Measurements from ENCODE around the gene SLC30A7.
"Not testable (repeated sequence)": the region's sequence is repeated elsewhere in the genome, so short reads cannot be mapped to it uniquely, and the experiment has no call there.

DNA sequence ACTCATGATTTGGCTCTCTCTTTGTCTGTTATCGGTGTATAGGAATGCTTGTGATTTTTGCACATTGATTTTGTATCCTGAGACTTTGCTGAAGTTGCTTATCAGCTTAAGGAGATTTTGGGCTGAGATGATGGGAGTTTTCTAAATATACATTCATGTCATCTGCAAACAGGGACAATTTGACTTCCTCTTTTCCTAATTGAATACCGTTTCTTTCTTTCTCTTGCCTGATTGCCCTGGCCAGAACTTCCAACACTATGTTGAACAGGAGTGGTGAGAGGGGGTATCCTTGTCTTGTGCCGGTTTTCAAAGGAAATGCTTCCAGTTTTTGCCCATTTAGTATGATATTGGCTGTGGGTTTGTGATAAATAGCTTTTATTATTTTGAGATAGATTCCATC, 50.2 kb downstream of the SLC30A7 start:
- TF ChIP-seq TOX (CRISPR knock-in tag; IDR thresholded peaks at IDR 0.05; ENCODE audit: borderline replicate concordance); GLIS3 (CRISPR knock-in tag; IDR thresholded peaks at IDR 0.05); ARNTL (CRISPR knock-in tag; IDR thresholded peaks at IDR 0.05; ENCODE audit: borderline replicate concordance, low read depth); OSR1 (CRISPR knock-in tag; IDR thresholded peaks at IDR 0.05); ZFP30 (CRISPR knock-in tag; IDR thresholded peaks at IDR 0.05); RARB (CRISPR knock-in tag; IDR thresholded peaks at IDR 0.05); ZFP3 (CRISPR knock-in tag; IDR thresholded peaks at IDR 0.05): not testable (repeated sequence)
- TF ChIP-seq, protein P1, sequence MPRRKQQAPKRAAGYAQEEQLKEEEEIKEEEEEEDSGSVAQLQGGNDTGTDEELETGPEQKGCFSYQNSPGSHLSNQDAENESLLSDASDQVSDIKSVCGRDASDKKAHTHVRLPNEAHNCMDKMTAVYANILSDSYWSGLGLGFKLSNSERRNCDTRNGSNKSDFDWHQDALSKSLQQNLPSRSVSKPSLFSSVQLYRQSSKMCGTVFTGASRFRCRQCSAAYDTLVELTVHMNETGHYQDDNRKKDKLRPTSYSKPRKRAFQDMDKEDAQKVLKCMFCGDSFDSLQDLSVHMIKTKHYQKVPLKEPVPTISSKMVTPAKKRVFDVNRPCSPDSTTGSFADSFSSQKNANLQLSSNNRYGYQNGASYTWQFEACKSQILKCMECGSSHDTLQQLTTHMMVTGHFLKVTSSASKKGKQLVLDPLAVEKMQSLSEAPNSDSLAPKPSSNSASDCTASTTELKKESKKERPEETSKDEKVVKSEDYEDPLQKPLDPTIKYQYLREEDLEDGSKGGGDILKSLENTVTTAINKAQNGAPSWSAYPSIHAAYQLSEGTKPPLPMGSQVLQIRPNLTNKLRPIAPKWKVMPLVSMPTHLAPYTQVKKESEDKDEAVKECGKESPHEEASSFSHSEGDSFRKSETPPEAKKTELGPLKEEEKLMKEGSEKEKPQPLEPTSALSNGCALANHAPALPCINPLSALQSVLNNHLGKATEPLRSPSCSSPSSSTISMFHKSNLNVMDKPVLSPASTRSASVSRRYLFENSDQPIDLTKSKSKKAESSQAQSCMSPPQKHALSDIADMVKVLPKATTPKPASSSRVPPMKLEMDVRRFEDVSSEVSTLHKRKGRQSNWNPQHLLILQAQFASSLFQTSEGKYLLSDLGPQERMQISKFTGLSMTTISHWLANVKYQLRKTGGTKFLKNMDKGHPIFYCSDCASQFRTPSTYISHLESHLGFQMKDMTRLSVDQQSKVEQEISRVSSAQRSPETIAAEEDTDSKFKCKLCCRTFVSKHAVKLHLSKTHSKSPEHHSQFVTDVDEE (CRISPR knock-in tag; IDR thresholded peaks at IDR 0.05): not testable (repeated sequence)
- TF ChIP-seq, protein P2, sequence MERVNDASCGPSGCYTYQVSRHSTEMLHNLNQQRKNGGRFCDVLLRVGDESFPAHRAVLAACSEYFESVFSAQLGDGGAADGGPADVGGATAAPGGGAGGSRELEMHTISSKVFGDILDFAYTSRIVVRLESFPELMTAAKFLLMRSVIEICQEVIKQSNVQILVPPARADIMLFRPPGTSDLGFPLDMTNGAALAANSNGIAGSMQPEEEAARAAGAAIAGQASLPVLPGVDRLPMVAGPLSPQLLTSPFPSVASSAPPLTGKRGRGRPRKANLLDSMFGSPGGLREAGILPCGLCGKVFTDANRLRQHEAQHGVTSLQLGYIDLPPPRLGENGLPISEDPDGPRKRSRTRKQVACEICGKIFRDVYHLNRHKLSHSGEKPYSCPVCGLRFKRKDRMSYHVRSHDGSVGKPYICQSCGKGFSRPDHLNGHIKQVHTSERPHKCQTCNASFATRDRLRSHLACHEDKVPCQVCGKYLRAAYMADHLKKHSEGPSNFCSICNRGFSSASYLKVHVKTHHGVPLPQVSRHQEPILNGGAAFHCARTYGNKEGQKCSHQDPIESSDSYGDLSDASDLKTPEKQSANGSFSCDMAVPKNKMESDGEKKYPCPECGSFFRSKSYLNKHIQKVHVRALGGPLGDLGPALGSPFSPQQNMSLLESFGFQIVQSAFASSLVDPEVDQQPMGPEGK (CRISPR knock-in tag; IDR thresholded peaks at IDR 0.05; ENCODE audit: borderline replicate concordance): not testable (repeated sequence)
- TF ChIP-seq, protein P3, sequence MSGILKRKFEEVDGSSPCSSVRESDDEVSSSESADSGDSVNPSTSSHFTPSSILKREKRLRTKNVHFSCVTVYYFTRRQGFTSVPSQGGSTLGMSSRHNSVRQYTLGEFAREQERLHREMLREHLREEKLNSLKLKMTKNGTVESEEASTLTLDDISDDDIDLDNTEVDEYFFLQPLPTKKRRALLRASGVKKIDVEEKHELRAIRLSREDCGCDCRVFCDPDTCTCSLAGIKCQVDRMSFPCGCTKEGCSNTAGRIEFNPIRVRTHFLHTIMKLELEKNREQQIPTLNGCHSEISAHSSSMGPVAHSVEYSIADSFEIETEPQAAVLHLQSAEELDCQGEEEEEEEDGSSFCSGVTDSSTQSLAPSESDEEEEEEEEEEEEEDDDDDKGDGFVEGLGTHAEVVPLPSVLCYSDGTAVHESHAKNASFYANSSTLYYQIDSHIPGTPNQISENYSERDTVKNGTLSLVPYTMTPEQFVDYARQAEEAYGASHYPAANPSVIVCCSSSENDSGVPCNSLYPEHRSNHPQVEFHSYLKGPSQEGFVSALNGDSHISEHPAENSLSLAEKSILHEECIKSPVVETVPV (CRISPR knock-in tag; IDR thresholded peaks at IDR 0.05): not testable (repeated sequence)
- TF ChIP-seq, protein P4, sequence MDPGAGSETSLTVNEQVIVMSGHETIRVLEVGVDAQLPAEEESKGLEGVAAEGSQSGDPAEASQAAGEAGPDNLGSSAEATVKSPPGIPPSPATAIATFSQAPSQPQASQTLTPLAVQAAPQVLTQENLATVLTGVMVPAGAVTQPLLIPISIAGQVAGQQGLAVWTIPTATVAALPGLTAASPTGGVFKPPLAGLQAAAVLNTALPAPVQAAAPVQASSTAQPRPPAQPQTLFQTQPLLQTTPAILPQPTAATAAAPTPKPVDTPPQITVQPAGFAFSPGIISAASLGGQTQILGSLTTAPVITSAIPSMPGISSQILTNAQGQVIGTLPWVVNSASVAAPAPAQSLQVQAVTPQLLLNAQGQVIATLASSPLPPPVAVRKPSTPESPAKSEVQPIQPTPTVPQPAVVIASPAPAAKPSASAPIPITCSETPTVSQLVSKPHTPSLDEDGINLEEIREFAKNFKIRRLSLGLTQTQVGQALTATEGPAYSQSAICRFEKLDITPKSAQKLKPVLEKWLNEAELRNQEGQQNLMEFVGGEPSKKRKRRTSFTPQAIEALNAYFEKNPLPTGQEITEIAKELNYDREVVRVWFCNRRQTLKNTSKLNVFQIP (CRISPR knock-in tag; IDR thresholded peaks at IDR 0.05; ENCODE audit: borderline replicate concordance, low read depth): not testable (repeated sequence)
